ENCODE measurements around the gene TLE3. TPM values are rescaled to one million over a fixed set of nuclear protein-coding genes. Genes with fewer than 3 reads are reported as not detected.

TLE3 gene
- polyA plus RNA-seq, 2 of the 4 experiments (the other 2 are of a cell fraction): 4.6 to 5.3 TPM

- ATAC-seq (no peak), FAIRE-seq (no peak), DNase-seq (ENCODE audit: low read depth in 1 of 2, low spot score in 1 of 2) (no peak)
- no peak for TF ChIP-seq FOSL2 (IDR thresholded peaks at IDR 0.05)
- no peak for TF ChIP-seq FOSL2 (CRISPR knock-in tag; IDR thresholded peaks at IDR 0.05)
- TF ChIP-seq BHLHE40 (IDR thresholded peaks at IDR 0.05; ENCODE audit: low read depth, low read length): no peak
- TF ChIP-seq MAX (IDR thresholded peaks at IDR 0.05): no peak
- TF ChIP-seq HES2 (IDR thresholded peaks at IDR 0.05): no peak
- no peak for TF ChIP-seq NR3C1 (IDR thresholded peaks at IDR 0.05)
- TF ChIP-seq ELK1 (IDR thresholded peaks at IDR 0.05; ENCODE audit: low read depth, low read length): no peak
- no peak for TF ChIP-seq HOXB5 (CRISPR knock-in tag; IDR thresholded peaks at IDR 0.05)
- no peak for TF ChIP-seq NFE2L2 (conservative IDR thresholded peaks at IDR 0.05; ENCODE audit: low read length)
- no peak for TF ChIP-seq EP300 (IDR thresholded peaks at IDR 0.05)
- no peak for TF ChIP-seq MYC (IDR thresholded peaks at IDR 0.05; ENCODE audit: borderline replicate concordance, low read length)
- TF ChIP-seq FOXS1 (CRISPR knock-in tag; IDR thresholded peaks at IDR 0.05): no peak
- TF ChIP-seq MAFK (IDR thresholded peaks at IDR 0.05; ENCODE audit: partially characterized antibody): no peak
- TF ChIP-seq HEYL (CRISPR knock-in tag; IDR thresholded peaks at IDR 0.05): no peak
- TF ChIP-seq E2F6 (IDR thresholded peaks at IDR 0.05; ENCODE audit: borderline replicate concordance, low read depth): no peak
- no peak overlapping the region for H3K4me3 ChIP-seq
- H3K4me1 ChIP-seq: peaks cover 17% of the 10 kb centered on the region; the same call in 2 of the 3 replicates
- no peaks in the 10 kb centered on the region for H3K9me3 ChIP-seq
- ChIA-PET POLR2A (no interaction called here), CTCF (interaction anchor here (1.9 kb wide), 1 partner anchor 11 kb away, joined by 6 read pairs; no protein-coding TSS in a partner anchor)
- H3K4me2 ChIP-seq: no peak overlapping the region
- WGBS (ENCODE audit: missing lambda C conversion rate): 74% methylated on average over 8 of the region's 8 CpGs
- H3K27ac ChIP-seq: no peak overlapping the region
Observed at GRCh38 chr15:70147178-70147760, 49.6 kb upstream of the TLE3 start.

- H3K9me3 ChIP-seq: no peaks in the 10 kb centered on the region
- no peak overlapping the region for H3K4me2 ChIP-seq
- TF ChIP-seq TP53 (CRISPR knock-in tag; IDR thresholded peaks at IDR 0.05) (no peak), TFCP2L1 (CRISPR knock-in tag; IDR thresholded peaks at IDR 0.05) (no peak), HDAC2 (IDR thresholded peaks at IDR 0.05) (no peak), PHF8 (IDR thresholded peaks at IDR 0.05; ENCODE audit: borderline replicate concordance, low read depth) (no peak), FOSL2 (IDR thresholded peaks at IDR 0.05) (no peak), FOSL2 (CRISPR knock-in tag; IDR thresholded peaks at IDR 0.05) (no peak), JUNB (IDR thresholded peaks at IDR 0.05) (no peak), PBX3 (IDR thresholded peaks at IDR 0.05) (no peak), HEYL (CRISPR knock-in tag; IDR thresholded peaks at IDR 0.05) (no peak), RNF2 (IDR thresholded peaks at IDR 0.05; ENCODE audit: borderline replicate concordance, low read depth) (no peak), HMGXB4 (CRISPR knock-in tag; IDR thresholded peaks at IDR 0.05; ENCODE audit: borderline replicate concordance) (no peak), BHLHE40 (IDR thresholded peaks at IDR 0.05; ENCODE audit: low read depth, low read length) (no peak), NPAS2 (CRISPR knock-in tag; IDR thresholded peaks at IDR 0.05; ENCODE audit: borderline replicate concordance) (no peak), EHF (CRISPR knock-in tag; IDR thresholded peaks at IDR 0.05) (no peak)
- H3K27ac ChIP-seq: no peak overlapping the region
- FAIRE-seq (no peak), ATAC-seq (no peak), DNase-seq (ENCODE audit: low read depth in 1 of 2, low spot score in 1 of 2) (no peak)
- peaks cover 22% of the 10 kb centered on the region; the same call in 2 of the 3 replicates for H3K4me1 ChIP-seq
- no peak overlapping the region for H3K4me3 ChIP-seq
- CTCF ChIA-PET: interaction anchor here (1.9 to 3.0 kb wide), 2 partner anchors 8 to 11 kb away, joined by 6 to 15 read pairs; no protein-coding TSS in a partner anchor
- POLR2A ChIA-PET: no interaction called here
- WGBS (ENCODE audit: missing lambda C conversion rate): 69% methylated on average over 5 of the region's 5 CpGs
Observed at GRCh38 chr15:70146771-70147170, 49.1 kb upstream of the TLE3 start.

Measured in A549 (cell line).